Right cardiac atrium (tissue), 5 donors: Measurements from ENCODE around the gene CCT5. TPM values are rescaled to one million over a fixed set of nuclear protein-coding genes. Genes with fewer than 3 reads are reported as not detected.
"Not testable (repeated sequence)": the region's sequence is repeated elsewhere in the genome, so short reads cannot be mapped to it uniquely, and the experiment has no call there.

Experiments
- ATAC-seq, 2 donors: fragments of 200-7000 bp; cut with Tn5 transposase; one replicate each; pipeline versions ENCODE4 v1.8.0 to v1.9.1; 2020; ENCODE audit warnings: moderate library complexity in 2 of 2, mild to moderate bottlenecking in 1 of 2
- DNase-seq, 3 donors: peaks; one replicate each; pipeline ENCODE4 v3.0.0-alpha.2; 2020
- H3K27ac ChIP-seq: one replicate; pipeline ENCODE4 v1.5.1; 2013; ENCODE audit warnings: mild to moderate bottlenecking, low read length, control low read depth, moderate library complexity
- H3K27me3 ChIP-seq: one replicate; pipeline ENCODE4 v1.6.1; 2013; ENCODE audit not compliant: control insufficient read depth, insufficient read depth
- H3K4me1 ChIP-seq: one replicate; pipeline ENCODE4 v1.6.1; 2013; ENCODE audit warnings: low read length; ENCODE audit not compliant: control insufficient read depth, insufficient read depth
- H3K4me3 ChIP-seq: one replicate; pipeline ENCODE4 v1.5.1; 2013; ENCODE audit warnings: low read length, control low read depth
- H3K9me3 ChIP-seq: one replicate; pipeline ENCODE4 v1.6.1; 2013; ENCODE audit warnings: low read length; ENCODE audit not compliant: control insufficient read depth
- WGBS: extraction: QIAGEN DNeasy Blood & Tissue Kit; methylation state at CpG from one replicate; pipeline ENCODE4 v1.1.7; 2013; 5-methylcytosine and 5-hydroxymethylcytosine counted together
- intact Hi-C, 4 donors: fragments of 100-400 bp; cut with DNase I; formaldehyde crosslinking; loops; one replicate each; pipeline versions ENCODE4 v1.11.0 to v1.14.0; 2022 to 2023
- polyA plus RNA-seq: library from polyadenylated mRNA; stranded (reverse); fragments of 200-250 nt; gene quantifications from one replicate; pipeline ENCODE4 v1.2.3, GENCODE V29; 2013
- total RNA-seq, 4 donors: library from RNA; stranded (reverse); fragmentation: NEBNext Ultra II Directional; extraction: Animal tissue kit (Norgen Biotek cat#: 25700); gene quantifications; one replicate each; pipeline ENCODE4 v1.2.1, GENCODE V29; 2021
- donor health status: healthy with polysubstance abuse.
- donor health status: DM: no; HTN: yes; CAD: no.
- donor health status: DM: no; HTN: no; CAD: no.
- donor health status: DM: no; HTN: yes; CAD: no; lungs with severe emphysema.
- donor health status: DM: yes; HTN: yes; CAD: no.

The CCT5 gene
- total and polyA plus RNA-seq, 5 donors = 84.0 to 103 (median 98.9) TPM

DNA sequence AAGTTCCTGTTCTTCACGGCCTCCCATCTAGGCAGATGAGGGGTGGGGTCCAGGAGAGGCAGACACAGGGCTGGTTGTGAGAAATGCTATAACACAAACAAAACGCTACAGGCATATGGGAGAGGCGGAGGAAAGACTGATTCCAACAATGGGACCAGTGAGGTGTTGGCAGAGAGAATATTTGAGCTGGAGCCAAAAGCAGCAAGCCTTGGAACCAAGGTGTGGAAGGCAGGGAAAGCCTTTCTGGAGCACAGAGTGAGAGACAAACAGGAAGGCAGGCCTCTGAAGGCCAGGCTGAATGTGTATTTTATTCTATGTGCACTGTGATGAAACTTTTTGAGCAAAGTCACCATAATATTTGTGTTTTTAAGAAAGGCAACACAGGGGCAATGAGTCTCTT, 3.3 kb upstream of the CCT5 start:
- Histone ChIP-seq H3K27ac (no peak overlapping the region), H3K9me3 (peaks cover 5% of the 10 kb centered on the region), H3K27me3 (no peaks in the 10 kb centered on the region), H3K4me3 (no peak overlapping the region), H3K4me1 (peaks cover 8% of the 10 kb centered on the region)
- ATAC-seq (no peak), DNase-seq (no peak)
- 81% methylated on average over 3 of the region's 3 CpGs for WGBS
- intact Hi-C loops = no loop called here

DNA sequence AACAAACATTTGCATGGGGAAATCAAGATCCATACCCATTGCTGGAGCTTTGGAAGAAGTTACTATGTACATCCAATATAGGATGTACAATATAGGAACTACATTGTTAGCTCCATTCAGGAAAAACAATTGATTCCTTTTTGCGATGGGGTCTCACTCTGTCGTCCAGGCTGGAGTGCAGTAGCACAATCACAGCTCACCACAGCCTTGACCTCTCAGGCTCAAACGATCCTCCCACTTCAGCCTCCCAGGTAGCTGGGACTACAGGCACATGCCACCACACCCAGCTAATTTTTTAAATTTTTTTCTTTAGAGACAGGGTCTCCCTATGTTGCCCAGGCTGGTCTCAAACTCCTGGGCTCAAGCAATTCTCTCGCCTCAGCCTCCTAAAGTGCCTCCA, 2.9 kb upstream of the CCT5 start:
- DNase-seq, H3K27me3 ChIP-seq, H3K9me3 ChIP-seq, H3K27ac ChIP-seq, ATAC-seq, H3K4me3 ChIP-seq, intact Hi-C loops: not testable (repeated sequence)
- WGBS = 96% methylated on average over 4 of the region's 4 CpGs
- peaks cover 11% of the 10 kb centered on the region for H3K4me1 ChIP-seq

DNA sequence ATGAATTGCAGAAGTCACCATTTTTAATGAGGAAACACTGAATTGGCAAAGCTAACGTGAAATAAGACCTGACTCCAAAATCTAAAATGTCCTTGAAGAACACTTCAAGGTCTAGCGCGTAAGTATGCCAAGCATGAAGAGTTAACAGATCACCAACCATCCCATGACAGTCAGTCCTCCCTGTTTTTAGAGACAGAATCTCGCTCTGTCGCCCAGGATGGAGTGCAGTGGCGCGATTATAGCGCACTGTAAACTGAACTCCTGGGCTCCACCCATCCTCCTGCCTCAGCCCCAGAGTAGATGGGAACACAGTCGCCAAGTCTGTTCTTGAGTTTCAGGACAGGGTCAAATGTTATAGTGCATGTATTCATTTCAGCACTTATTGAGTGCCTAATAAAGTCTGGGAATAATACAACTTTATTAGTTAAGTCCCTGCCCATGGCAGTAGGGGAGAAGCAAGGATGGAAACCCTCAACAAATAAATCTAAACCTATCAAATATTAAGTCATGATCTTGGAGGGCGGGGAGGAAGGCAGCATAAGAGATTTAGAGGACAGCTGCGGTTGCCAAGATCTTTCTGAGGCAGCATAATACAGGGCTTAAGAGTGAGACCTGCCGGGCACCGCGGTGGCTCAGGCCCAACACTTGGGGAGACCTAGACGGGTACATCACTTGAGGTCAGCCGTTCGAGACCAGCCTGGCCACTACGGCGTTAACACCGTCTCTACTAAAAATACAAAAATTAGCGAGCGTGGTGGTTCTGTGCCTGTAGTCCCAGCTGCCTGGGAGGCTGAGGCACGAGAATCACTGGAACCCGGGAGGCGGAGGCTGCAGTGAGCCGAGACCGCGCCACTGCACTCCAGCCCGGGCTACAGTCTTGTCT, 1.5 kb upstream of the CCT5 start:
- WGBS = 62% methylated on average over 29 of the region's 29 CpGs
- ATAC-seq (no peak), DNase-seq (peak; percentile 29 to 62 (median 55))
- H3K27me3 ChIP-seq = no peaks in the 10 kb centered on the region
- H3K4me3 ChIP-seq = peak overlapping the region; percentile 81
- intact Hi-C loops = no loop called here
- peak overlapping the region; percentile 98 for H3K27ac ChIP-seq
- H3K4me1 ChIP-seq = peaks cover 11% of the 10 kb centered on the region
- H3K9me3 ChIP-seq = peaks cover 5% of the 10 kb centered on the region

DNA sequence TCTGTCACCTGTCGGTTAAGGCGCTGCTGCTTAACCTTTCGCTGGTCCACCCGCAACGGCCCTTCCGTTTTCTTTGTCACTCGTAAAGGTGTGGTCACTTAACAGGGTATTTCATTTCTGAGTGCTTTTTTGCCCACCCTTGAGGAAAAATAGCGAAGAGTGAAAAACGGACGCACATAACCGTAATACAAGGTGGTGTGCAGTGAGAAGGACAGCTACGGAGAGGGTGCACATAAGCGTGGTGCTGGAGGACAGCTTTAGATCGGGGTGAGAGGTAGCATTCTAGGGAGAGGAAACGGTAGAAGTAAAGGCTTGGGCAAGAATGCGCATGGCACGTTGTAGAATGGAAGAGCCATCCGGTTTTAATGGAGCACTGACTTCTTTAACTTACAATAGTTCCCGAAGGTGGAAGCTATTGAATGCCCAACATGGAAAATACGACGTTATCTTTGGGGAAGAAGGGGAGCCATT, 761 bp downstream of the CCT5 start:
- DNase-seq (no peak), ATAC-seq (no peak)
- intact Hi-C loops = no loop called here
- Histone ChIP-seq H3K27me3 (no peaks in the 10 kb centered on the region), H3K9me3 (peaks cover 6% of the 10 kb centered on the region), H3K4me1 (peaks cover 11% of the 10 kb centered on the region), H3K4me3 (peak overlapping the region; percentile 81), H3K27ac (no peak overlapping the region)
- WGBS = under 1% methylated on average over 21 of the region's 21 CpGs

DNA sequence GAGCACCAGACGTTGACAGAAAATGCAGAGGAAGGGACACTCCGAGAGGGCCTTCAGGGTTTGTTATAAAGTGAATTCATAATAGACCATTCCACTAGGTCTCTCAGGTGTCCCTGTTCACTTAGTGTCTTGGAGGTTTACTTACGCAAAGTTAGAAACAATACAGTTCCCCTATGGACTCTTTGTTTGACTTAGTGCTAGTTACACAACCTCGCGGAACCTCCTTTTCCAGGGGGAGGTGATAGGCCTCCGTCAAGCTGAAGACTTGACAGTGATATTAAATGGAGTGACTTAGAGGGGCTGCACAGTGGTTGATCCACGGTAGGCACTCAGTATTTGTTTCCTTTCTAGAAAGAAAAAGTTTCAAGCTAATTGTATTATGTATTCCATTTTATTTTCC, 1.3 kb downstream of the CCT5 start:
- H3K9me3 ChIP-seq = peaks cover 8% of the 10 kb centered on the region
- peaks cover 11% of the 10 kb centered on the region for H3K4me1 ChIP-seq
- H3K27ac ChIP-seq = no peak overlapping the region
- 46% methylated on average over 7 of the region's 7 CpGs for WGBS
- peak overlapping the region; percentile 81 for H3K4me3 ChIP-seq
- no peaks in the 10 kb centered on the region for H3K27me3 ChIP-seq
- intact Hi-C loops = no loop called here
- ATAC-seq (no peak), DNase-seq (no peak)

DNA sequence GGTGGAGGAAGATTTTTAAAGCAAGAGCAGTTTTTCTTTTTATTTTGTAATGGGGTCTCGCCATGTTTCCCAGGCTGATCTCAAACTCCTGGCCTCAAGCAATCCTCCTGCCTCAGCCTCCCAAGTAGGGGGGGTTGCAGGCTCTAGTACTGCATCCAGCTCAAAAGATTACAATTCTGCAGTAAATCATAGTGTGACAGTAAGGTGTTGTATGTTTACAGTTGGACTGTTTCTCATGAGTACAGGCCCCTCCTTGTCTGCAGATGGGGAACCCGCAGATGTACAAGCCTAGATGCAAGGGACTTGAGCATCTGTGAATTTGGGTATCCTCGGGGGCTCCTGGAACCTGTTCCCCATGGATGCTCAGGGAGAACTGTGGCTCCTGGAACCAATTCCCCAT, 3.3 kb downstream of the CCT5 start:
- H3K27me3 ChIP-seq = no peaks in the 10 kb centered on the region
- H3K4me3 ChIP-seq = no peak overlapping the region
- WGBS = 95% methylated on average over 3 of the region's 3 CpGs
- DNase-seq = no peak
- peaks cover 11% of the 10 kb centered on the region for H3K4me1 ChIP-seq
- intact Hi-C loops = no loop called here
- peak overlapping the region; percentile 21 for H3K27ac ChIP-seq
- H3K9me3 ChIP-seq = peaks cover 10% of the 10 kb centered on the region
- no peak for ATAC-seq

DNA sequence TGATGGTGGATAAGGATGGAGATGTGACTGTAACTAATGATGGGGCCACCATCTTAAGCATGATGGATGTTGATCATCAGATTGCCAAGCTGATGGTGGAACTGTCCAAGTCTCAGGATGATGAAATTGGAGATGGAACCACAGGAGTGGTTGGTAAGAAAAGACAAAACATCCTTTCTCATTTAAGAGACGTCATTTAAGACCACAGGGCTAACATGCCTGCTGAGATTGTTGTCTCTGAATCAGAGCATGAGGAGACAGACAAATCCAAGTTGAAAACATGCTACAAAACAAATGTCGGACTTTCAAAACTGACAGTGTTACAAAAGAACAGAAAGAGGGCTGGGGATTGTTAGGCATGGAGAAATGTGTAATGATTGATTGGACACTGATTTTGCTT, 4.6 kb downstream of the CCT5 start:
- Histone ChIP-seq H3K9me3 (peaks cover 8% of the 10 kb centered on the region), H3K27ac (no peak overlapping the region), H3K27me3 (no peaks in the 10 kb centered on the region), H3K4me3 (no peak overlapping the region), H3K4me1 (peaks cover 8% of the 10 kb centered on the region)
- intact Hi-C loops = no loop called here
- no peak for DNase-seq
- ATAC-seq = no peak
- WGBS = 22% methylated on average over 2 of the region's 2 CpGs

DNA sequence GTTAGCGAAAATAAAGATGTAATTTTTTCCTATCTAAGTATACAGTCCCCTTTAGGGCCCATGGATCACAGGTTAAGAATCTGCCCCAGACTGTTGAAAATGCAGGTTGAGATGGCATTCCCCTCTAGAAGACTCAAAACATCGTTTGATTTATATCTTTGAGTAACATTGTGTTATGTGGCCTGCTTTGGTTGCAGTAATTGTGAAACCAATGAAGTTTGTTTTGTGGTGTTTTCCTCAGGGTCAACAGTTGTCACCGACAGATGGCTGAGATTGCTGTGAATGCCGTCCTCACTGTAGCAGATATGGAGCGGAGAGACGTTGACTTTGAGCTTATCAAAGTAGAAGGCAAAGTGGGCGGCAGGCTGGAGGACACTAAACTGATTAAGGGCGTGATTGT, 7.8 kb downstream of the CCT5 start:
- intact Hi-C loops = no loop called here
- Histone ChIP-seq H3K27me3 (no peaks in the 10 kb centered on the region), H3K27ac (no peak overlapping the region), H3K4me3 (no peak overlapping the region), H3K9me3 (peaks cover 8% of the 10 kb centered on the region), H3K4me1 (no peaks in the 10 kb centered on the region)
- DNase-seq (no peak), ATAC-seq (no peak)
- WGBS = 66% methylated on average over 8 of the region's 8 CpGs

DNA sequence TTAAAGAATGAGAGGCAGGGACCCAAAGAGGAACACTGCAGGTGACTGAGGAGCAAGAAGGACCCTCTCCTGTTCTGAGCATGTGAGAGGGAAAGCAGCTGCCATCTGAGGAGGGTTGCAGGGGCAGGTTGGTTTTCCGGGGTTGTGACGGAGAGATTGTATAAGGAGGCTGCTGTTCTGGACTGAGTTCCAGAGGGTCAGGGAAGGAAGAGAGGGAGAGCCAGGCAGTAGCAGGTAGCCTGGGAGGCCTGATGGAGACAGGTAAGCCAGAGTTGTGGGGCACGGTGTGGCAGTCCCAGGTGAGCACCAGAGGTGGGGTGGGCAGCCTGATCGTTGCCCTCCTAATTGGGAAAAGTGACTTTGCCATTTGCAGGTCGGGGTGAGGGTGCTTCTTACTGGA, 9.8 kb downstream of the CCT5 start:
- no peaks in the 10 kb centered on the region for H3K4me1 ChIP-seq
- H3K4me3 ChIP-seq = no peak overlapping the region
- 95% methylated on average over 5 of the region's 5 CpGs for WGBS
- ATAC-seq (no peak), DNase-seq (no peak)
- no peak overlapping the region for H3K27ac ChIP-seq
- peaks cover 7% of the 10 kb centered on the region for H3K9me3 ChIP-seq
- intact Hi-C loops = no loop called here
- H3K27me3 ChIP-seq = no peaks in the 10 kb centered on the region

DNA sequence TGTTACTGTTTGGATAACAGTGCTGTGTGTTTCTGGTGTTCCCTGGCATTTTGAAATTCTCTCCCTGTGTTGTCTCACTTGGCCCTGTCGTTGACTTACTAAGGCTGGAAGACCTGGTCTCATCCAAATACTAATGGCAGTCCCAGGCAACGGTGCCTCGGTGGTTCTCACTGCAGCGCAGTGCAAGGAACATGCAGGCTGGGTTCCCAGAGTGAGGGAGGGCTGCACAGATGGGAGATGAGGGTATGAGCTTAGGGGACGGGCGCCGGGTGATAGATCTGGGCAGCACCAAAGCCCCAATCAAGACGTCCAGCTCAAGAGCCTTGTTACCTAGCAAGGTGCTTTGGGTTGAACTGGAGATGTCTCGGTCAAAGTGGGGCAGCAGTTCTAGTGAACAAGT, 11.0 kb downstream of the CCT5 start:
- H3K27ac ChIP-seq = no peak overlapping the region
- ATAC-seq (no peak), DNase-seq (no peak)
- H3K27me3 ChIP-seq = no peaks in the 10 kb centered on the region
- no peaks in the 10 kb centered on the region for H3K4me1 ChIP-seq
- WGBS = 83% methylated on average over 9 of the region's 9 CpGs
- H3K4me3 ChIP-seq = no peak overlapping the region
- intact Hi-C loops = no loop called here
- H3K9me3 ChIP-seq = peaks cover 3% of the 10 kb centered on the region

DNA sequence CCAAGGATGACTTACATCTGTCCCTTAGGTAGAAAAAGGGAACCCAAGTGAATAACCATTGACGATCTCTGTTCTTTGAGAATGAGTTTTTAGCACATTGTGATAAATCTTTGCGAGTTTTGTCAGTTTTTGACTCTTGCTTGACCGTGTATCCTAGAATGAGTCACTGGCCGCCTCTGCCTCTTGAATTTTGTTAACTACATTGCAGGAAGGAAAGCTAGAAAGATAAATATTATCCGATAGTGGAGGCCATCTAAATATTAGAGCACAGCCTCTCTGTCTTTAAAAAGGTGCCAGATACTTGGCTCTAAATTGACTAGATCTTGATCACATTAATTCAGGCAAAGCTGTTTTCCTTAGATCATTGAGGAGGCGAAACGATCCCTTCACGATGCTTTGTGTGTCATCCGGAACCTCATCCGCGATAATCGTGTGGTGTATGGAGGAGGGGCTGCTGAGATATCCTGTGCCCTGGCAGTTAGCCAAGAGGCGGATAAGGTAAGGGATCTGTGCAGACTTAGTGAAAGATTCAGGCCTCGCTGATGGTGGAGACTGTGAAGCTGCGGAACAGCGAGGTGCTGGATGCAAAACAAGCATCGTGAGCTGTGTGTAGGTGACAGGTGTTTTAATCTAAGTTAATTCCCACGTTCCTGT, 12.2 kb downstream of the CCT5 start:
- H3K4me3 ChIP-seq = no peak overlapping the region
- DNase-seq = no peak
- WGBS = 49% methylated on average over 18 of the region's 18 CpGs
- H3K4me1 ChIP-seq = no peaks in the 10 kb centered on the region
- no peak for ATAC-seq
- H3K27me3 ChIP-seq = no peaks in the 10 kb centered on the region
- intact Hi-C loops = no loop called here
- H3K27ac ChIP-seq = no peak overlapping the region
- peaks cover 1% of the 10 kb centered on the region for H3K9me3 ChIP-seq
